Measurements from ENCODE around the gene EGFLAM. TPM values are rescaled to one million over a fixed set of nuclear protein-coding genes. Genes with fewer than 3 reads are reported as not detected.

Gene EGFLAM
- 0.66 and 2.2 TPM in 2 replicates for total RNA-seq

DNA sequence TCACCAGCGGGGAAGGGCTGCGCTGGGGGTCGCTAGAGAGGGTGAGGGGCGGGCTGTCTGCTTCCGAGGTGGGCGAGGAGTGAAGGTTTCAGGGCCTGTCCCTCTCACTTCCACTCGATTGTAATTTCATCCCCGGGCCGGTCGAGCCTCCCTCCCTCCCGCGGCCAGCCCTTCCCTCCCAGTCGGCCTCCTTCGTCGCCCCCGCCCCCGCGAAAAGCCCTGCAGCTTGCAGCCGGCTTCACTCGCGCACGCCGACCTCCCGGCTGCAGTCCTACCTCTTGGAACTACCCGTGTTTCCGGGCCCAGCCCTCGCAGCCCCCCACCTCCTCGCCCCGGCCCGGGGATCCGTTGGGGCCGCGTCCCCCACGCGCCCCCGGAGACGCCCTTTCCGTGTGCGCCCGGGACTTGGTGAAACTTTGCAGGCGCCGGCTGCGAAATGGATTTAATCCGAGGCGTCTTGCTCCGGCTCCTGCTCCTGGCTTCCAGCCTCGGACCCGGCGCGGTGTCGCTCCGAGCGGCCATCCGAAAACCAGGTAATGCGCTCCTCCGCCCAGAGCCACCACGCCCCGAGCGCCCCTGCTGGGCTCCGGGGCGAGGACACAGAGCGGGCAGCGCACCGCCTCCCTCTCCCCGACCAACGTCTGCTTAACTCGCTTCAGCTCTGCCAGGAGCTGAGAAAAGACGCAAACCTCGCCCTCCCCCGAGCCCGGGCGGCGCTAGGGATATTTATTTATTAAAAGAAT, at the start of gene EGFLAM:
EGFLAM (plus strand) TSS at position 241 of the 743 bp plus-strand sequence; CDS start at position 437, 196 bp downstream.

Measured in endothelial cell of coronary artery (primary cell).